ENCODE data around the gene RPS16. TPM values are rescaled to one million over a fixed set of nuclear protein-coding genes. Genes with fewer than 3 reads are reported as not detected.

RPS16 gene
- total RNA-seq, 1 donor from 2014 or later, result 1,860 TPM

DNA sequence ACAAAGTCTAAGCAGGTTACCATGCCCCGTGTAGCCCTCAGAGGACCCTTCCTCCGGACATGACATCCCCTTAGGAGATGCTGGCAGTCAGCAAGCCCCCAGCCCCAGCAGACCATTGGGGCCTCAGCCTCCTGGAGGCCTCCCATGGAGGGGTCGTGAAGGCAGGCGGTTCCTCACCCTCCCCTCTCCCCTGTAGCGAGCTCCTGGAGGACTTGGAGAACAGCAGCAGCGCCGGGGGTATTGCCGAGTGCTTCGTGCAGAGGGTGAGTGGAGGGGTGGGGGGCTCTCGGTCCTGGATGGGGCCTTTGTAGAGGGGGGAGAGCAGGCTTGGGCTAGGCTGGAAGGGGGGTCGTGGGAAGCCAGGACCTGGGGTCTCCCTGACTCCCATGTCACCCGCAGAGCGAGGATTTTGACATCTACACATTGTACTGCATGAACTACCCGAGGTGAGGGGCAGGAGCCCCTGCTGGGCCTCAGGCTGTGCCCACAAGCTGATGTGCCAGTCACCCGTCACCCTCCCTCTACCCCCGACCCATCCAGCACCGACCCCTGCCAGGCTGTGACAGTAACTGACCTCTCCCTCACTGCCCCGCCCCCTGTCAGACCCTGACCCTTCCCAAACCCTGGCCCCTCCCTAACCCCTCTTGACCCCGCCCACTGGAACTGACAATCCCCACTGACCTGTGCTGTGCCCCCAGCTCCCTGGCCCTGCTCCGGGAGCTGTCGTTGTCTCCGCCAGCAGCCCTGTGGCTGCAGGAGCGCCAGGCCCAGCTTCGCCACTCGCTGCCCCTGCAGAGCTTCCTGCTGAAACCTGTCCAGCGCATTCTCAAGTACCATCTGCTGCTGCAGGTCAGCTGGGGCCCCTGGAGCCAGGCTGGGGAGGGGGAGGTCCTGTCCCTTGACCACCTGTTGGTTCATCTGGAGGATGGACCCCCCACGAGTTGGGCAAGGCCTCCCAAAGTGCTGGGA, 19.3 kb downstream of the RPS16 start:
- Mint-ChIP-seq H3K27ac (ENCODE audit: unreplicated experiment) (no peak overlapping the region), H3K9me3 (ENCODE audit: unreplicated experiment) (no peaks in the 10 kb centered on the region), H3K4me3 (ENCODE audit: unreplicated experiment) (no peak overlapping the region), H3K36me3 (ENCODE audit: unreplicated experiment) (peaks cover 13% of the 10 kb centered on the region), H3K4me1 (ENCODE audit: unreplicated experiment) (peaks cover 34% of the 10 kb centered on the region), H3K27me3 (ENCODE audit: unreplicated experiment) (no peaks in the 10 kb centered on the region)
- DNase-seq (ENCODE audit: extremely low spot score, unreplicated experiment), result no peak
- TF ChIP-seq, protein P1, sequence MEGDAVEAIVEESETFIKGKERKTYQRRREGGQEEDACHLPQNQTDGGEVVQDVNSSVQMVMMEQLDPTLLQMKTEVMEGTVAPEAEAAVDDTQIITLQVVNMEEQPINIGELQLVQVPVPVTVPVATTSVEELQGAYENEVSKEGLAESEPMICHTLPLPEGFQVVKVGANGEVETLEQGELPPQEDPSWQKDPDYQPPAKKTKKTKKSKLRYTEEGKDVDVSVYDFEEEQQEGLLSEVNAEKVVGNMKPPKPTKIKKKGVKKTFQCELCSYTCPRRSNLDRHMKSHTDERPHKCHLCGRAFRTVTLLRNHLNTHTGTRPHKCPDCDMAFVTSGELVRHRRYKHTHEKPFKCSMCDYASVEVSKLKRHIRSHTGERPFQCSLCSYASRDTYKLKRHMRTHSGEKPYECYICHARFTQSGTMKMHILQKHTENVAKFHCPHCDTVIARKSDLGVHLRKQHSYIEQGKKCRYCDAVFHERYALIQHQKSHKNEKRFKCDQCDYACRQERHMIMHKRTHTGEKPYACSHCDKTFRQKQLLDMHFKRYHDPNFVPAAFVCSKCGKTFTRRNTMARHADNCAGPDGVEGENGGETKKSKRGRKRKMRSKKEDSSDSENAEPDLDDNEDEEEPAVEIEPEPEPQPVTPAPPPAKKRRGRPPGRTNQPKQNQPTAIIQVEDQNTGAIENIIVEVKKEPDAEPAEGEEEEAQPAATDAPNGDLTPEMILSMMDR (IDR thresholded peaks at IDR 0.05), result no peak

DNA sequence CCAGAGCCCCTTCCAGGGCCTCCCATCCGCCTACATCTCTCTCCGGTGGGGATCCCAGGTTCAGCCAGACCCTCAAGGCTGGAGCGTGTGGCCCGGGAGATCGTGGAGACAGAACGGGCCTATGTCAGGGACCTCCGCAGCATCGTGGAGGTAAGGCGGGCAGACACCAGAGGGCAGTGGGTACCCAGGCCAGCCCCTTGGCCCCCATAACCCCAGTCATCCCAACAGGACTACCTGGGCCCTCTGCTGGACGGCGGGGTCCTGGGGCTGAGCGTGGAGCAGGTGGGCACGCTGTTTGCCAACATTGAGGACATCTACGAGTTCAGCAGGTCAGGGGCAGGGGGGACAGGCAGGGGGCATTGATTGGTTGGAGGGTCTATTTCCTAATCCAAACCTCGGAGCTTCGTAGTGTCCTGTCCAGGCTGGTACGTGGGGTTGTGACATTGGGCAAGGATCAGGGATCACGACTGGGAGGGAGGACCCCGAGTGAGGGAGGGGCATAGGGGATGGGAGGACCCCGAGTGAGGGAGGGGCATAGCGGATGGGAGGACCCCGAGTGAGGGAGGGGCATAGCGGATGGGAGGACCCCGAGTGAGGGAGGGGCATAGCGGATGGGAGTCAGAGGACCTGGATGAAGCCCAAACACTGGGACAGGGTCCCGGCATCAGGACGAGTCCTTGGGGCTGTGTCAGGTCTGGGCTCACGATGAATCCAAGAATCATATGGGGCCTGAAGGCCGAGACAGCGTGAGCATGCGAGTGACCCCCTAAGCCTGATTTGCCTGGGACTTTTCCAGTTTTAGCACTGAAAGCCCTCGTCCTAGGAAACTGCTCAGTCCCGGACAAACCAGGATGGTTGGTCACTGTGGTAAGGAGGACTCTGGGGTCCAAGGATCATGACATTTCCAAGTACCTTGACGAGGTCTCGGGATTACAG, 20.4 kb downstream of the RPS16 start:
- H3K27ac Mint-ChIP-seq (ENCODE audit: unreplicated experiment), result peak overlapping the region; percentile 44
- no peaks in the 10 kb centered on the region for H3K9me3 Mint-ChIP-seq (ENCODE audit: unreplicated experiment)
- peak overlapping the region; percentile 99 for H3K4me3 Mint-ChIP-seq (ENCODE audit: unreplicated experiment)
- DNase-seq (ENCODE audit: extremely low spot score, unreplicated experiment), result no peak
- H3K4me1 Mint-ChIP-seq (ENCODE audit: unreplicated experiment), result peaks cover 44% of the 10 kb centered on the region
- no peaks in the 10 kb centered on the region for H3K27me3 Mint-ChIP-seq (ENCODE audit: unreplicated experiment)
- TF ChIP-seq, protein P1 (IDR thresholded peaks at IDR 0.05), result no peak
- peaks cover 13% of the 10 kb centered on the region for H3K36me3 Mint-ChIP-seq (ENCODE audit: unreplicated experiment)

DNA sequence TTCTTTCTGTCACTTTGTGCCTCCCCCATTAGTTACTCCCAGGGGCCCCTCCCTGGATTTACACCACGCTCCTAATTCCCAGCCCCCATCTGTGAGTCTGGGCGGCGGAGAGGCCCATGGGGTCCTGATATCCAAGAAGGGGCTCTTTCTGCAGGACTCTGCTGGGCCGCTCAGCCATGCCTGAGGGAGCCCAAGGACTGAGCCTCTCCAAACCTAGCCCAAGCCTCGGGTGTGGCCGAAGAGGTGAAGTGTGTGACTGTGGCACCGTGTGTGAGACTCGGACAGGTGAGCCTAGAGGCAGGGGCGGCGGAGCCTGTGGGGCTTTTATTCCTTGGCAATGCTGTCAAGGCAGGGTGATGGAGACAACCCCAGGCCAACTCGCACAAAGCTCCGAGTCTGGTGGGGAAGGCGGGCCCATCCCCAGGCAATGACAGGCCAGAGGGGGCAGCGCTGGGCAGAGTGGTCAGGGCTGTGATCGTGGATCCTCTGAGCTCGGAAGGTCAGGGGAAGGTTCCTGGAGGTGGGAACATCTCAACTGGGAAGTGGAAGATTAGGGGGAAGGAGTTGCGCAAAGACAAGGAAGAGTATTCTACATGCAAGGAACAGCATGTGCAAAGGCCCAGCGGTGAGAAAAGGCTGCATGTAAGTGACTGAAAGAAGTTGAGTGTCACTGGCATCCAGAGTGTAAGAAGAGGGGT, 21.7 kb downstream of the RPS16 start:
- Mint-ChIP-seq H3K9me3 (ENCODE audit: unreplicated experiment) (no peaks in the 10 kb centered on the region), H3K27ac (ENCODE audit: unreplicated experiment) (peak overlapping the region; percentile 97), H3K36me3 (ENCODE audit: unreplicated experiment) (peaks cover 10% of the 10 kb centered on the region), H3K27me3 (ENCODE audit: unreplicated experiment) (no peaks in the 10 kb centered on the region), H3K4me3 (ENCODE audit: unreplicated experiment) (peak overlapping the region; percentile 99), H3K4me1 (ENCODE audit: unreplicated experiment) (peaks cover 49% of the 10 kb centered on the region)
- DNase-seq (ENCODE audit: extremely low spot score, unreplicated experiment), result no peak
- TF ChIP-seq, protein P1 (IDR thresholded peaks at IDR 0.05), result no peak

DNA sequence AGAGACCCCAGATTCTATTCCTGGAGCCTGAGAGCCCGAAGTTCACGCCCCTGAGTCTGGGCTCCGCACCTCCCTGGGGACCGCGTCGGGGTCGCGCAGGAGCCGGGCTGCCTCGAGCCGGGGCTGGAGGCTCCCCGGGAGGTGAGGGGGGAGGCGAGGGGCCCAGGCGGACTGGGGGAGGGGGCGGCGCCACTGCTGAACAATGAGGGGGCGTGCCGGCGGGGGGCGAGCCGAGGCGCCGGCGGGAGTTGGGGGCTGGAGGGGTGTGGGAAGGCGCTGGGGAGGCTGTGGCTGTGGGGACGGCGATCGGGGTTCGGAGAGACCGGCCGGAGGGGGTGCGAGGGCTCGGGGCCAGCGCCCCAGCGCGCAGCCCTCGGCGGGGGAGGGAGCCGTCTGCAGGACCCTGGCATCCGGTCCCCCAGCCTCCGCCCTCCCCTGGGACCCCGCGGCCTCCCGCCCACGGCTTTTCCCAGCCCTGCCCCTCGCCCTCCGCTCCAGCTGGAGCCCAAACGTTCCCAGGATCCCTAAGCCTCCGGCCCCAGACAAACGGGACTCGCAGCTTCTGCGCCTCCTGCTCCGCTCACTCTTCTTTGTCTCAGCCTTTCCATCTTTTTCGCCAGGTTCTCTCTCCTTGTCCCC, 22.4 kb downstream of the RPS16 start:
- Mint-ChIP-seq H3K9me3 (ENCODE audit: unreplicated experiment) (no peaks in the 10 kb centered on the region), H3K27me3 (ENCODE audit: unreplicated experiment) (no peaks in the 10 kb centered on the region), H3K27ac (ENCODE audit: unreplicated experiment) (peak overlapping the region; percentile 97), H3K4me1 (ENCODE audit: unreplicated experiment) (peaks cover 56% of the 10 kb centered on the region), H3K4me3 (ENCODE audit: unreplicated experiment) (peak overlapping the region; percentile 99), H3K36me3 (ENCODE audit: unreplicated experiment) (peaks cover 10% of the 10 kb centered on the region)
- TF ChIP-seq, protein P1 (IDR thresholded peaks at IDR 0.05), result no peak
- no peak for DNase-seq (ENCODE audit: extremely low spot score, unreplicated experiment)
